GM12874 (cell line): Measurements from ENCODE around the gene CD8A.

Source experiments
- CTCF ChIP-seq: IDR thresholded peaks from 2 replicates; pipeline ENCODE4 v1.5.1; 2011; ENCODE audit warnings: low read depth, mild to moderate bottlenecking, control low read depth, low read length, moderate library complexity; ENCODE audit not compliant: insufficient read depth

CD8A gene

GRCh38 chr2:86790676-86791572 lies at the start of gene CD8A:
Gene CD8A, minus strand, starts transcription at chr2:86790913. Its CDS starts 88 bp downstream, at chr2:86790825.
- TF ChIP-seq CTCF: no peak

GRCh38 chr2:86833315-86833714 lies 42.6 kb upstream of the CD8A start:
- no peak for TF ChIP-seq CTCF

GRCh38 chr2:86832334-86833096 lies 41.8 kb upstream of the CD8A start:
- no peak for TF ChIP-seq CTCF

GRCh38 chr2:86831537-86831936 lies 40.8 kb upstream of the CD8A start:
- TF ChIP-seq CTCF: no peak

- TF ChIP-seq CTCF: no peak
These were observed 36.2 kb upstream of the CD8A start for GRCh38 chr2:86826951-86827350.

GRCh38 chr2:86825693-86826381 lies 35.1 kb upstream of the CD8A start:
- no peak for TF ChIP-seq CTCF

GRCh38 chr2:86825036-86825692 lies 34.5 kb upstream of the CD8A start:
- TF ChIP-seq CTCF: no peak
